ENCODE data around the gene THNSL1. TPM values are rescaled to one million over a fixed set of nuclear protein-coding genes. Genes with fewer than 3 reads are reported as not detected.
"Not testable (repeated sequence)": the region's sequence is repeated elsewhere in the genome, so short reads cannot be mapped to it uniquely, and the experiment has no call there.

THNSL1 gene
- total RNA-seq = 1.9 and 2.8 TPM in 2 replicates

GRCh38 chr10:25016376-25017153, at the start of gene THNSL1:
TSS of gene THNSL1 (plus strand) at chr10:25016612. CDS start at chr10:25023224, 6,612 bp downstream.
- DNase-seq (ENCODE audit: low read depth in 2 of 2) = peak; percentile 97 to 99

- no peak for DNase-seq (ENCODE audit: low read depth in 2 of 2)
Measured at GRCh38 chr10:24966962-24967481, 49.4 kb upstream of the THNSL1 start.

GRCh38 chr10:24968349-24968748, 48.1 kb upstream of the THNSL1 start:
- DNase-seq (ENCODE audit: low read depth in 2 of 2) = no peak

- DNase-seq (ENCODE audit: low read depth in 2 of 2) = not testable (repeated sequence)
Measured at GRCh38 chr10:24968951-24969350, 47.5 kb upstream of the THNSL1 start.

- DNase-seq (ENCODE audit: low read depth in 2 of 2) = no peak
Measured at GRCh38 chr10:24969841-24970281, 46.6 kb upstream of the THNSL1 start.

GRCh38 chr10:24971374-24971773, 45.0 kb upstream of the THNSL1 start:
- no peak for DNase-seq (ENCODE audit: low read depth in 2 of 2)

GRCh38 chr10:24973163-24973562, 43.2 kb upstream of the THNSL1 start:
- DNase-seq (ENCODE audit: low read depth in 2 of 2) = no peak

GRCh38 chr10:24974976-24975375, 41.4 kb upstream of the THNSL1 start:
- DNase-seq (ENCODE audit: low read depth in 2 of 2) = no peak

- DNase-seq (ENCODE audit: low read depth in 2 of 2) = no peak
Measured at GRCh38 chr10:24979685-24980084, 36.7 kb upstream of the THNSL1 start.

- DNase-seq (ENCODE audit: low read depth in 2 of 2) = no peak
Measured at GRCh38 chr10:24981161-24981710, 35.2 kb upstream of the THNSL1 start.

- DNase-seq (ENCODE audit: low read depth in 2 of 2) = no peak
Measured at GRCh38 chr10:24982319-24983112, 33.9 kb upstream of the THNSL1 start.

- DNase-seq (ENCODE audit: low read depth in 2 of 2) = no peak
Measured at GRCh38 chr10:24983130-24983529, 33.3 kb upstream of the THNSL1 start.

- no peak for DNase-seq (ENCODE audit: low read depth in 2 of 2)
Measured at GRCh38 chr10:24983946-24984345, 32.5 kb upstream of the THNSL1 start.

GRCh38 chr10:24984906-24985305, 31.5 kb upstream of the THNSL1 start:
- DNase-seq (ENCODE audit: low read depth in 2 of 2) = no peak

- peak in 1 of 2 donors; percentile 24 for DNase-seq (ENCODE audit: low read depth in 2 of 2)
Measured at GRCh38 chr10:24988831-24989640, 27.4 kb upstream of the THNSL1 start.

- DNase-seq (ENCODE audit: low read depth in 2 of 2) = no peak
Measured at GRCh38 chr10:24989867-24990266, 26.5 kb upstream of the THNSL1 start.

- no peak for DNase-seq (ENCODE audit: low read depth in 2 of 2)
Measured at GRCh38 chr10:24991298-24991697, 25.1 kb upstream of the THNSL1 start.

GRCh38 chr10:24992512-24993133, 23.8 kb upstream of the THNSL1 start:
- DNase-seq (ENCODE audit: low read depth in 2 of 2) = no peak

GRCh38 chr10:24993237-24993958, 23.0 kb upstream of the THNSL1 start:
- DNase-seq (ENCODE audit: low read depth in 2 of 2) = no peak

- no peak for DNase-seq (ENCODE audit: low read depth in 2 of 2)
Measured at GRCh38 chr10:24995072-24995471, 21.3 kb upstream of the THNSL1 start.
